Prostate gland (tissue), 2 donors: Measurements from ENCODE around the gene STAT5B. TPM values are rescaled to one million over a fixed set of nuclear protein-coding genes. Genes with fewer than 3 reads are reported as not detected.

ENCODE experiments used
- DNase-seq: peaks from one replicate; pipeline ENCODE4 v3.0.0-alpha.2; 2019; ENCODE audit warnings: low spot score
- H3K27ac ChIP-seq, 2 donors: fragments of 200-600 bp; sonication (generic); 2 replicates each; pipeline ENCODE4 v1.5.1; 2017 to 2019
- H3K27me3 ChIP-seq: fragments of 200-600 bp; sonication (generic); replicated peaks from 2 replicates; pipeline ENCODE4 v1.5.1; 2019; ENCODE audit not compliant: insufficient read depth
- H3K36me3 ChIP-seq, 2 donors: fragments of 200-600 bp; sonication (generic); 1 replicate in 1 of 2; 2 replicates in 1 of 2; pipeline versions ENCODE4 v1.5.1 to v1.8.1; 2017 to 2019
- H3K4me1 ChIP-seq: fragments of 200-600 bp; sonication (generic); replicated peaks from 2 replicates; pipeline ENCODE4 v1.5.1; 2019
- H3K4me3 ChIP-seq, 2 donors: fragments of 200-600 bp; sonication (generic); 2 replicates each; pipeline ENCODE4 v1.5.1; 2017 to 2019
- H3K9me3 ChIP-seq: fragments of 200-600 bp; sonication (generic); 2 replicates; pipeline ENCODE4 v1.5.1; 2017
- CTCF ChIP-seq, 4 experiments: fragments of 200-600 bp in 2 of 4; fragments of 450-650 bp in 2 of 4; sonication (generic) in 2 of 4; IDR thresholded peaks; 1 replicate in 3 of 4; 2 replicates in 1 of 4; pipeline ENCODE4 v1.5.1; 2016 to 2019; ENCODE audit warnings: antibody characterized with exemption in 4 of 4, mild to moderate bottlenecking in 2 of 4, moderate library complexity in 2 of 4
- POLR2A ChIP-seq: fragments of 450-650 bp; IDR thresholded peaks from one replicate; pipeline ENCODE4 v1.6.1; 2016; ENCODE audit warnings: antibody characterized with exemption, mild to moderate bottlenecking
- POLR2AphosphoS5 ChIP-seq: sonication (generic); formaldehyde crosslinking; IDR thresholded peaks from one replicate; pipeline ENCODE4 v1.6.1; 2017; ENCODE audit warnings: antibody characterized with exemption
- WGBS: methylation state at CpG from one replicate; pipeline ENCODE4 v1.1.5; 2018; 5-methylcytosine and 5-hydroxymethylcytosine counted together
- intact Hi-C: fragments of 100-400 bp; cut with DNase I; formaldehyde crosslinking; loops from one replicate; pipeline ENCODE4 v1.14.2; 2022
- total RNA-seq, 2 donors: library from RNA; depleted of rRNA; stranded (reverse); fragments of >200 nt; gene quantifications; one replicate each; pipeline ENCODE4 v1.1.0, GENCODE V29; 2016

Gene STAT5B
- total RNA-seq, 2 donors from 2014 or later, result 58.0 to 83.8 TPM

GRCh38 chr17:42181851-42182207 is 94.4 kb downstream of the STAT5B start:
- Histone ChIP-seq H3K4me1 (peaks cover 4% of the 10 kb centered on the region), H3K4me3 (no peak overlapping the region), H3K9me3 (no peaks in the 10 kb centered on the region), H3K36me3 (no peaks in the 10 kb centered on the region), H3K27me3 (peaks cover 4% of the 10 kb centered on the region), H3K27ac (no peak overlapping the region)
- TF ChIP-seq POLR2AphosphoS5, result no peak
- no peak for TF ChIP-seq CTCF (IDR thresholded peaks at IDR 0.05)
- no peak for TF ChIP-seq POLR2A
- no peak for DNase-seq
- 92% methylated on average over 2 of the region's 2 CpGs for WGBS
- intact Hi-C loops, result no loop called here

GRCh38 chr17:42180922-42181850 is 95.0 kb downstream of the STAT5B start, which contains the start of gene KCNH4:
Gene KCNH4, minus strand, starts transcription at chr17:42181142. Its CDS starts 197 bp downstream, at chr17:42180945.
- peaks cover 4% of the 10 kb centered on the region for H3K4me1 ChIP-seq
- no peak within 1 kb of the TSS for H3K27ac ChIP-seq
- intact Hi-C loops, result no loop called here
- H3K27me3 ChIP-seq, result peaks cover 4% of the 10 kb centered on the region
- WGBS, result 5% methylated on average over 59 of the region's 60 CpGs
- peak; percentile 38 for DNase-seq
- no peaks in the 10 kb centered on the region for H3K36me3 ChIP-seq
- H3K9me3 ChIP-seq, result no peaks in the 10 kb centered on the region
- no peak for TF ChIP-seq POLR2AphosphoS5
- peak in 2 of 4 experiments; percentile 34 to 56 for TF ChIP-seq CTCF (IDR thresholded peaks at IDR 0.05)
- no peak within 1 kb of the TSS for H3K4me3 ChIP-seq

- WGBS, result 1% methylated on average over 33 of the region's 33 CpGs
- peaks cover 4% of the 10 kb centered on the region for H3K4me1 ChIP-seq
- H3K9me3 ChIP-seq, result no peaks in the 10 kb centered on the region
- DNase-seq, result no peak
- peaks cover 4% of the 10 kb centered on the region for H3K27me3 ChIP-seq
- no peak overlapping the region for H3K27ac ChIP-seq
- intact Hi-C loops, result no loop called here
- TF ChIP-seq POLR2A, result no peak
- TF ChIP-seq POLR2AphosphoS5, result no peak
- TF ChIP-seq CTCF (IDR thresholded peaks at IDR 0.05), result no peak
- no peak overlapping the region for H3K4me3 ChIP-seq
- H3K36me3 ChIP-seq, result no peaks in the 10 kb centered on the region
Observed at GRCh38 chr17:42180411-42180921, 95.7 kb downstream of the STAT5B start.

- Histone ChIP-seq H3K27me3 (peaks cover 4% of the 10 kb centered on the region), H3K4me3 (no peak overlapping the region), H3K36me3 (no peaks in the 10 kb centered on the region), H3K27ac (no peak overlapping the region), H3K4me1 (peaks cover 4% of the 10 kb centered on the region), H3K9me3 (no peaks in the 10 kb centered on the region)
- intact Hi-C loops, result no loop called here
- WGBS, result 11% methylated on average over 20 of the region's 20 CpGs
- DNase-seq, result peak; percentile 16
- TF ChIP-seq CTCF (IDR thresholded peaks at IDR 0.05) (no peak), POLR2A (no peak), POLR2AphosphoS5 (no peak)
Observed at GRCh38 chr17:42179911-42180410, 96.2 kb downstream of the STAT5B start.
